Islet precursor cell (in vitro differentiated cells): ENCODE data around the gene FOXC1.

Source experiments
- DNase-seq: peaks from one replicate; pipeline ENCODE4 v3.0.0-alpha.2; 2018

FOXC1 gene

GRCh38 chr6:1584996-1585668, 24.6 kb upstream of the FOXC1 start:
- DNase-seq = no peak

GRCh38 chr6:1585669-1586049, 24.1 kb upstream of the FOXC1 start:
- no peak for DNase-seq

DNA sequence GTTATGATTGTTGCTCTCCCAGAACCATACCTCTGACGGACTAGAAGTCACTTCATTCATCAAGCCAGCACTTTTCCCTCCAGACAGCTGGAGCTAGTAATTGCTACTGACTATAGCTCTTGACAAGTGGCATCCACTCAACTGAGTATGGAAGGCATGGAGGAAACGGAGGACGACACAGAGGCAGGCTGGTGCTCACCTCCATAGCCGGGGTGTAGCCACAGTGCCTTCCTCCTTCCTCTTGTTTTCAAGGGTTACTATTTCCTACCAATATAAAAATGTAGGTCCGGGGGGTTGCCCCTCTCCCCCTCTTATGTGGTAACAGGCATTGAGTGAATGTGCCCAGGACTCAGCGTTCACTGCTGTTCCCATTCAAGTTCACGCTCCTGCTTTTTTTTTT, 23.5 kb upstream of the FOXC1 start:
- no peak for DNase-seq

GRCh38 chr6:1586861-1587450, 22.8 kb upstream of the FOXC1 start:
- no peak for DNase-seq

- no peak for DNase-seq
Measured at GRCh38 chr6:1587546-1587945, 22.2 kb upstream of the FOXC1 start.

- DNase-seq = peak; percentile 2
Measured at GRCh38 chr6:1587977-1588376, 21.7 kb upstream of the FOXC1 start.

- DNase-seq = no peak
Measured at GRCh38 chr6:1589208-1589607, 20.5 kb upstream of the FOXC1 start.

DNA sequence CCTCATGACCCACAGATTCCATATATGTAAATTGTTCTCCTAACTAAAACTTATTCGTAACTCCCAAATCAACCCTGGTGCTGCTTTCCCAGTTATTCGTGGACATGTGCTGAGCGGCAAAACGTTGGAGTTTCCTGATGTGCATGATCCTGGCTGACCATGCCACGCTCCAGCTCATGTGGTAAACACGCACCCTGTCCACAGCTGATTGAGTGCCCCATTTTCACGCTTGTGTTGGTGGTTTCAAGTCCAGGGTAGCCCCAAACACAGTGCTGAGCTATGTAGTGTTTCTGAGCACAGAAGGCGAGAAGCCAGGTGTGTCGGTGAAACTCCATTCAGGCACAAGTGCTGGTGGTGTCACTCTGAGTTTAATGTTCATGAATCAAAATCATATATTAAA, 19.1 kb upstream of the FOXC1 start:
- DNase-seq = peak; percentile 8

DNA sequence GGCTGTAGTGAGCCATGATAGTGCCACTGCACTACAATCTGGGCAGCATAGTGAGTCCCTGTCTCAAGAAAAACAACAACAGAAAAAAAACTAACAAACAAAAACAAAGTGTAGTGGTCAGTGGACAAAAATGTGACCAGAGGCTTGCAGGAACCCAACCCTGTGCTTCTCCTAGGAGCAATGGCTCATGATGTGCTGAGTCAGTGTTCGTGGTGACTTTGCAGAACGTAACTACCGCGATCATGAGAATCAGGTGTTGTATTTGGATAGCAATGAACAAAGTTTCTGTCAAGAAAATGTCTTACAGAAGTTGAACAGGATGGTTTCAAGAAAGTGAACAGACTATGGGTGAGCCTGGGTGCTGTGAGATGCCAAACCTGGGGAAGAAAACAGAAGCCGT, 18.5 kb upstream of the FOXC1 start:
- peak; percentile 7 for DNase-seq

DNA sequence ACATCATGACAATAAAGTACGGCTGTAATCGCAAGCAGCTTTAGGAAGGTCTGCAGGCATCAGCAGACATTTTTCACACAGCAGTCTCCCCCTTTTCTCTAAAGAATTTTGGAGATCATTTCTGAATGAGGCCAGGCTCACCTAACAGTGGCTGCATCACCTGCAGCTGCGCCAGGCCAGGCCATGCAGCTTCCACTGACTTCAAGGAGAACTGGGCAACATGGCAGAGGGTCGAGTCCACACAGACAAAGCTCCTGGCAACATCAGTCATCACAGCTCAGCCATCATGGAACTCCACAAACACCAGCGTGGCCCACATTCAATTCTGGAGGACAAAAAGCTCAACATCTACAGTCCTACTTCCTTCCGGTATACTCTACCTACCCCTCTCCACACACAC, 17.8 kb upstream of the FOXC1 start:
- peak; percentile 32 for DNase-seq

DNA sequence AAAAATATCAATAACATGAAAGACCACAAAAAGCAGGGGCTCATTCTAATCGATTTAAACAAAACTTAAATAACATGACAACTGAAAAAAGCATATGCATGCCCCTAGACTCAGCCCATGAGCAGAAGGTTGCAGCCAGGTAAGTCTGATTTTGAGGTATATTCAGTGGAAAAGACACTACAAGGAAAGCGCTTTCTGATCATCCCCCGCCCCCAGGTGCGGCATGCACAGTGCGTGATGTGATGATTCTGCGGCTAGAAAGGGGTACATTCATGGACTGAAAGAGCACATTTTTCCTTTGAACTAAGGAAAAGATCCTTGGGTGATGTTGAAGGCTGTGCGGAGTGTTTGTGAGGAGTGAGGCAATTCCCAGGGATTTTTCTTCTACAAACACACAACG, 16.9 kb upstream of the FOXC1 start:
- peak; percentile 29 for DNase-seq

DNA sequence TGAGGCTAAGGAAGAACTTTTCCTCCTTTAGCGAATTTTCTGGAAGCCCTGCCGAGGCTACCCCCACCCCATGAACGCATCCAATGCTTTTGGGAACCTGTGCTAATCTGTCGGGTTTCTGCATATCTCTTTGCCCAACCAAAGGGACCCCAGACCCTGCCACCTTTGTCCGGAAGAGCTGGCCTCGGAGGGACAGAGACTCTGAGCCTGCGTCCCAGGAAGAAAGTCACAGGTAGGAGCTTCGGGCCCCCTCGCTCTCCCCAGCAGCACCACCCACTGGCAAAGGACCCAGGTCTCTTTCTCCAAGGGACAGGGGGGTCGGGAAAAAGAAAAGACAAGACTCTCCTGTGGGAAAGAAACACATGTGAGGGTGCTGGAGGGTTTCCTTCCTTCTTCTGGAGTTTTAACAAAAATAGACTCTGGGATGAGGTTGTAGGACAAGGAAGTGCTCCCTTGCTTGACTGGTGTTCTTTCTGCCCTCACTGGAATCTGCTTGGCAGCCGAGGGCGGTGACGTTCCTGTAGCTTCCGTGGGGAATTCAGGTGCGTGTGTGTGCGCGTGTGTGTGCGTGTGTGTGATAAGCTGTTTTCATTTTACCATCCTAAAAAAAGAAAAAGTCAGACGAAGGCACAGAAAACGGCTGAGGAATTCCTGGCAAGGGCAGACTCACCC, 16.3 kb upstream of the FOXC1 start:
- no peak for DNase-seq

- peak; percentile 46 for DNase-seq
Measured at GRCh38 chr6:1593958-1594314, 15.8 kb upstream of the FOXC1 start.

DNA sequence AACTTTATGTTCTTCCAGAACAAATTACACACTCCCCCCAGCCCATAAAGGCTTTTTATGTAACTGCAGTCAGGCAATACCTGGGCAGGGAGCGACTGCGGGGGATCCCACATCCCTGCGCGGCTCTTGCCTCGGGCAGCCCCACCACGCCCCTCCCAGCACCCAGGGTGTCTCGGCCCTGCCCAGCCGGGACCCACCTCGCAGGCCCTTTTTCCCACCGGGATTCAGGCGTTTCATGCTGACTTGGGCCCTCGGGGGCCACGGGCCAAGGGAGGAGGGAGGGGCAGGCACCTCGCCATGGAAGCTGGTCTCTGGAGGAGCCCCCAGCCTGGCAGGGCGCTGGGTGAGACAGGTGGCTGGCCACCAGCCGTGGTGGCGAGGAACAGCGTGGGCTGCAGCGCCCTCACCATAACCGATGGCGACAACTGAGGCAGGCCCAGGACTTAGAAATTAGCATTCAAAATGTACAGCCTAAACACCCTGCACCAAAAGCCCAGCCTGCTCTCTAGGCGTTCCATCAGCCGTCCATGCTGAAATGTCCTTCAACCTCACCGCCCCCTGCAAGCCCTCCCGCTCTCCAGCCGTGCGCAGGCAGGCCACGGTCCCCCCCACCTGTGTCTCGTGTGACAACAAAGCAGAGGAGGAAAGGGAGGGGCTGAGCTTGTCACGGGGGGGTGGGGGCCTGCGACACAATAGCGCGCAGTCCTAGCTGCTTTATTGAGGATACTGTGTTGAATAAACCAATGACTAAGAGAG, 15.1 kb upstream of the FOXC1 start:
- no peak for DNase-seq

- no peak for DNase-seq
Measured at GRCh38 chr6:1595271-1596087, 14.2 kb upstream of the FOXC1 start.

DNA sequence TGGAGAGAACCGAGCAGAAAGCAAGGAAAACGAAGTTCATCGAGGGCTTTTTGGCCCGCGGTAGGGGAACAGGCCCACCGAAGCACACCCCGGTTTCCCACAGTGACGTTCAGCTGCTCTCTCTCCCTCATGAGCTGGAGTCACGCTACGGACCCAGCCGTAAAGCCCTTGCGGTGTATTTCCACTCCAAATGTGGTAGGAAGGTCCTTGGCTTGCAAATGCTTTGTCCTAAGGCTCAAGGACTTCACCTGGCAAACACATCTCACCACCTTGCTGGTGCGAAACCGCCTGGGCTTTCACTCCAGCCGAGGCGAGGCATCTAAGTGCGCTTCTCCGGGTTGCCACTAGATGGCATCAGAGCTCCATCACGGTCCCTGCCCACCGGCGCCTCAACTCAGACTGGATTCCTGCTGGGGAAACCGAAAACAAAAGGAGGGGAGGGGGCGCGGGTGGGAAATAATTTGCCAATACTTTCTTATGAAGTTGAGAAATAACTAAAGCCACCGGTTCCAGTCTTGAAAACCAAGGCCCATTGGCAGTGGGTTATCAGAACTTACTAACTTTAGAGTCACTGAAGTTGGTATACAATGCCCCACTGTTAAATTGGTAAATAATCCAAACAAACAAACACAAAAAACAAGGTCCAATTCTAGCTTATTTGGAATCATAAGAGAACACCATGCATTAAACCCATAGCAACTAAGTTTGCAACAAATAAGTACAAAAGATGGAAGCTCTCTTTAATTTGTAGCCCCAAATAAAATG, 13.4 kb upstream of the FOXC1 start:
- peak; percentile 79 for DNase-seq

- peak; percentile 79 for DNase-seq
Measured at GRCh38 chr6:1597121-1597744, 12.5 kb upstream of the FOXC1 start.

DNA sequence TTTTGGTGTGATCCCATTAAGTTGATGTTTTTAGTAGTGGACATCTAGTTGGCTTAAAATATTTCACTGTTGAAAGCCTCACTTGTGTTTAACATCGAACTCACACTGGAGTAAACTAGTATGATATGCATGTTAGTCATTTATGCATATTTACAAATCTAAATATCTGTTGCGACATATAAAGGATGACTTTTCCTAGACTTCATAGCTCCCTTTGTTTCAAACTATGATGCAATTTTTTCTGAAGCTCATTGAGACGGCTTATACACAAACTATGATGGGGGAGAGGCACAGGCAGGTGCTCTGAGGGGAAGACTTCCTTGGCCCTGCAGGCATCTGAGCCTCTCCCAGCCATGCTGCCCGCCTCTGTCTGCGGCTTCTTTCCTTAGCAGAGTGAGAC, 11.8 kb upstream of the FOXC1 start:
- DNase-seq = no peak

GRCh38 chr6:1598433-1598832, 11.3 kb upstream of the FOXC1 start:
- no peak for DNase-seq

GRCh38 chr6:1598886-1599285, 10.8 kb upstream of the FOXC1 start:
- DNase-seq = no peak

GRCh38 chr6:1599469-1599868, 10.2 kb upstream of the FOXC1 start:
- no peak for DNase-seq
